Neural cell (in vitro differentiated cells): ENCODE data around the gene CLCNKA. TPM values are rescaled to one million over a fixed set of nuclear protein-coding genes. Genes with fewer than 3 reads are reported as not detected.

ENCODE experiments used
- H2AFZ ChIP-seq: fragments of 200-600, 300-800 bp; sonication (generic), shearing (Covaris generic); 2 replicates; pipeline ENCODE4 v1.6.0; 2014; ENCODE audit warnings: low read depth, mild to moderate bottlenecking, antibody characterized with exemption, low read length, moderate library complexity
- H3F3A ChIP-seq: fragments of 200-600 bp; shearing (Covaris generic); 2 replicates; pipeline ENCODE4 v1.6.1; 2016; ENCODE audit warnings: mild to moderate bottlenecking, moderate library complexity, mixed read lengths, antibody characterized with exemption, low read length; ENCODE audit not compliant: insufficient read depth, poor library complexity, severe bottlenecking
- H3K27ac ChIP-seq: fragments of 200-600, 300-800 bp; sonication (generic), shearing (Covaris generic); 2 replicates; pipeline ENCODE4 v1.5.1; 2014; ENCODE audit warnings: mild to moderate bottlenecking, low read length, moderate library complexity
- H3K27me3 ChIP-seq: fragments of 300-800, 200-600 bp; sonication (generic), shearing (Covaris generic); 2 replicates; pipeline ENCODE4 v1.6.0; 2014; ENCODE audit warnings: mild to moderate bottlenecking, low read depth, low read length, moderate library complexity; ENCODE audit not compliant: insufficient read depth
- H3K36me3 ChIP-seq: fragments of 300-800, 200-600 bp; sonication (generic), shearing (Covaris generic); 2 replicates; pipeline ENCODE4 v1.5.1; 2014; ENCODE audit warnings: mild to moderate bottlenecking, antibody characterized with exemption, low read length, moderate library complexity; ENCODE audit not compliant: insufficient read depth
- H3K4me2 ChIP-seq: fragments of 300-800, 200-600 bp; sonication (generic), shearing (Covaris generic); 2 replicates; pipeline ENCODE4 v1.6.0; 2014; ENCODE audit warnings: mild to moderate bottlenecking, low read length
- H3K4me3 ChIP-seq: fragments of 300-800, 200-600 bp; sonication (generic), shearing (Covaris generic); 2 replicates; pipeline ENCODE4 v1.5.1; 2014; ENCODE audit warnings: mild to moderate bottlenecking, low read length, moderate library complexity
- H3K79me2 ChIP-seq: fragments of 200-600 bp; shearing (Covaris generic); replicated peaks from 2 replicates; pipeline ENCODE4 v1.6.0; 2014; ENCODE audit warnings: mild to moderate bottlenecking, low read length, moderate library complexity; ENCODE audit not compliant: insufficient read depth
- H3K9ac ChIP-seq: fragments of 300-800, 200-600 bp; sonication (generic), shearing (Covaris generic); 2 replicates; pipeline ENCODE4 v1.6.1; 2016; ENCODE audit warnings: mild to moderate bottlenecking, low read length, mixed read lengths
- H3K9me2 ChIP-seq: fragments of 200-600 bp; shearing (Covaris generic); 2 replicates; pipeline ENCODE4 v1.6.1; 2016; ENCODE audit warnings: mild to moderate bottlenecking, low read length, mixed read lengths; ENCODE audit not compliant: insufficient read depth
- H3K9me3 ChIP-seq: fragments of 200-600, 300-800 bp; sonication (generic), shearing (Covaris generic); 2 replicates; pipeline ENCODE4 v1.6.1; 2016; ENCODE audit warnings: mild to moderate bottlenecking, mixed run types, low read length, moderate library complexity, mixed read lengths
- H4K20me1 ChIP-seq: fragments of 200-600 bp; shearing (Covaris generic); 2 replicates; pipeline ENCODE4 v1.6.1; 2016; ENCODE audit warnings: mild to moderate bottlenecking, mixed run types; ENCODE audit not compliant: insufficient read depth
- CTCF ChIP-seq: fragments of 450-650 bp; IDR thresholded peaks from 2 replicates; pipeline ENCODE4 v1.5.1; 2014; ENCODE audit warnings: antibody characterized with exemption, mild to moderate bottlenecking, moderate library complexity; ENCODE audit not compliant: poor library complexity, severe bottlenecking
- EP300 ChIP-seq: fragments of 450-650 bp; conservative IDR thresholded peaks from 2 replicates; pipeline ENCODE4 v1.6.1; 2014; ENCODE audit warnings: antibody characterized with exemption, mild to moderate bottlenecking, moderate library complexity; ENCODE audit not compliant: poor library complexity, severe bottlenecking
- EZH2 ChIP-seq: fragments of 200-600, 300-800 bp; shearing (Covaris generic), sonication (generic); IDR thresholded peaks from 2 replicates; pipeline ENCODE4 v1.6.1; 2014; ENCODE audit warnings: antibody characterized with exemption, low read length, borderline replicate concordance, mild to moderate bottlenecking; ENCODE audit not compliant: insufficient read depth, poor library complexity, severe bottlenecking
- MXI1 ChIP-seq: fragments of 450-650 bp; conservative IDR thresholded peaks from 2 replicates; pipeline ENCODE4 v1.6.1; 2014; ENCODE audit warnings: antibody characterized with exemption, mild to moderate bottlenecking; ENCODE audit not compliant: poor library complexity, severe bottlenecking
- POLR2AphosphoS5 ChIP-seq: IDR thresholded peaks from 2 replicates; pipeline ENCODE4 v1.6.1; 2012
- RAD21 ChIP-seq: fragments of 450-650 bp; conservative IDR thresholded peaks from 2 replicates; pipeline ENCODE4 v1.6.1; 2014; ENCODE audit warnings: antibody characterized with exemption, mild to moderate bottlenecking, moderate library complexity
- SMC3 ChIP-seq: fragments of 450-650 bp; conservative IDR thresholded peaks from 2 replicates; pipeline ENCODE4 v1.6.1; 2014; ENCODE audit warnings: antibody characterized with exemption, mild to moderate bottlenecking, moderate library complexity; ENCODE audit not compliant: poor library complexity
- TAF1 ChIP-seq: IDR thresholded peaks from 2 replicates; pipeline ENCODE4 v1.6.1; 2012; ENCODE audit warnings: low read depth
- polyA plus RNA-seq: library from polyadenylated mRNA; depleted of rRNA; stranded (reverse); fragments of >200 nt; gene quantifications from 2 replicates; pipeline ENCODE4 v1.2.3, GENCODE V29; 2014
- TF ChIP-seq, protein P1 (sequence below): IDR thresholded peaks from 2 replicates; pipeline ENCODE4 v1.6.1; 2012; ENCODE audit warnings: borderline replicate concordance

The CLCNKA gene
- polyA plus RNA-seq, 1 donor from 2014 or later, result not detected

DNA sequence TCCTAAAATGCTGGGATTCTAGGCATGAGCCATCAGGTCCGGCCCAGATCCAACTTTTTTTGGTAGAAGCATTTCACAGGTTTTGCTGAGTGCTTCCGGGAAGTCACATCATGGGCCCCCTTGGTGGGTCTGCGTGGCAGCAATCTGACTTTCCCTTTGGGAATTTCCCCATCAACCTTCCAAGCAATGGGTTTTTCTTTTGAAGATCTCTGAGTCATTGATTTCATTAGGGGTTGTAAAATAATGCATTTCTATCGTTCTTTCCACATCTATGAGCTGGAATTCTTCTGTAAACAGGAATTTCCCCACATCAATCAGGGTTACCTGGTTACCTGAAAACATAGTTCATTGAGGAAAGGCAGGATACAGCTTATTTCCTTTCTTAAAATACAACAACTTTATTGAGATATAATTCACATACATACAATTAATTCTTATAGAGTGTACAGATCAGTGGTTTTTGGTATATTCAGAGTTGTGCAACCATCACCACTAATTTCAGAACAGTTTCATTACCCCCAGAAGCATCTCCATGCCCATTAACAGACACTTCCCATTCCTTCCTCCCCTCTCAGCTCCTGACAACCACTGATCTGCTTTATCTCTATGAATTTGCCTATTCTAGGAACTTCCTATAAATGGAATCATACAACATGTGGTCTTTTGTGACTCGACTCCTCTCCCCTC lies 36.1 kb upstream of the CLCNKA start:
- TF ChIP-seq RAD21 (no peak), TAF1 (no peak), POLR2AphosphoS5 (no peak), SMC3 (no peak), CTCF (no peak), EZH2 (no peak), EP300 (no peak), MXI1 (no peak)
- TF ChIP-seq, protein P1, sequence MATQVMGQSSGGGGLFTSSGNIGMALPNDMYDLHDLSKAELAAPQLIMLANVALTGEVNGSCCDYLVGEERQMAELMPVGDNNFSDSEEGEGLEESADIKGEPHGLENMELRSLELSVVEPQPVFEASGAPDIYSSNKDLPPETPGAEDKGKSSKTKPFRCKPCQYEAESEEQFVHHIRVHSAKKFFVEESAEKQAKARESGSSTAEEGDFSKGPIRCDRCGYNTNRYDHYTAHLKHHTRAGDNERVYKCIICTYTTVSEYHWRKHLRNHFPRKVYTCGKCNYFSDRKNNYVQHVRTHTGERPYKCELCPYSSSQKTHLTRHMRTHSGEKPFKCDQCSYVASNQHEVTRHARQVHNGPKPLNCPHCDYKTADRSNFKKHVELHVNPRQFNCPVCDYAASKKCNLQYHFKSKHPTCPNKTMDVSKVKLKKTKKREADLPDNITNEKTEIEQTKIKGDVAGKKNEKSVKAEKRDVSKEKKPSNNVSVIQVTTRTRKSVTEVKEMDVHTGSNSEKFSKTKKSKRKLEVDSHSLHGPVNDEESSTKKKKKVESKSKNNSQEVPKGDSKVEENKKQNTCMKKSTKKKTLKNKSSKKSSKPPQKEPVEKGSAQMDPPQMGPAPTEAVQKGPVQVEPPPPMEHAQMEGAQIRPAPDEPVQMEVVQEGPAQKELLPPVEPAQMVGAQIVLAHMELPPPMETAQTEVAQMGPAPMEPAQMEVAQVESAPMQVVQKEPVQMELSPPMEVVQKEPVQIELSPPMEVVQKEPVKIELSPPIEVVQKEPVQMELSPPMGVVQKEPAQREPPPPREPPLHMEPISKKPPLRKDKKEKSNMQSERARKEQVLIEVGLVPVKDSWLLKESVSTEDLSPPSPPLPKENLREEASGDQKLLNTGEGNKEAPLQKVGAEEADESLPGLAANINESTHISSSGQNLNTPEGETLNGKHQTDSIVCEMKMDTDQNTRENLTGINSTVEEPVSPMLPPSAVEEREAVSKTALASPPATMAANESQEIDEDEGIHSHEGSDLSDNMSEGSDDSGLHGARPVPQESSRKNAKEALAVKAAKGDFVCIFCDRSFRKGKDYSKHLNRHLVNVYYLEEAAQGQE, result no peak

GRCh38 chr1:15988856-15989736 lies 32.7 kb upstream of the CLCNKA start:
- Histone ChIP-seq H3K27ac (no peak overlapping the region), H3K4me2 (no peak overlapping the region), H3F3A (no peaks in the 10 kb centered on the region), H4K20me1 (no peaks in the 10 kb centered on the region), H3K27me3 (no peaks in the 10 kb centered on the region), H3K36me3 (no peaks in the 10 kb centered on the region), H3K9ac (no peak overlapping the region), H2AFZ (no peak overlapping the region), H3K9me2 (no peaks in the 10 kb centered on the region), H3K79me2 (no peaks in the 10 kb centered on the region), H3K9me3 (no peaks in the 10 kb centered on the region), H3K4me3 (no peak overlapping the region)
- TF ChIP-seq SMC3, result no peak
- no peak for TF ChIP-seq TAF1
- TF ChIP-seq POLR2AphosphoS5, result no peak
- no peak for TF ChIP-seq RAD21
- TF ChIP-seq MXI1, result no peak

More for the DNA sequence above, 36.1 kb upstream of the CLCNKA start:
- H3K9me3 ChIP-seq, result no peaks in the 10 kb centered on the region
- H4K20me1 ChIP-seq, result no peaks in the 10 kb centered on the region
- H3F3A ChIP-seq, result no peaks in the 10 kb centered on the region
- no peaks in the 10 kb centered on the region for H3K27me3 ChIP-seq
- no peak overlapping the region for H3K4me3 ChIP-seq
- no peak overlapping the region for H3K27ac ChIP-seq
- no peaks in the 10 kb centered on the region for H3K9me2 ChIP-seq
- no peaks in the 10 kb centered on the region for H3K79me2 ChIP-seq
- H3K36me3 ChIP-seq, result no peaks in the 10 kb centered on the region
- H3K9ac ChIP-seq, result no peak overlapping the region
- no peak overlapping the region for H2AFZ ChIP-seq
- no peak overlapping the region for H3K4me2 ChIP-seq
